ACC112 (cell line): ENCODE results near the gene ALKBH5.
A peak's percentile ranks its signal among the peaks of the same experiment; 100 is the strongest.

ENCODE experiments used
- H2AFZ ChIP-seq: fragments of 200-600 bp; sonication (generic); one replicate; pipeline ENCODE4 v1.6.0; 2017; ENCODE audit warnings: antibody characterized with exemption, low read length; ENCODE audit not compliant: unreplicated experiment
- H3K27ac ChIP-seq: fragments of 200-600 bp; sonication (generic); 2 replicates; pipeline ENCODE4 v1.5.1; 2014; ENCODE audit warnings: low read depth, mild to moderate bottlenecking, antibody characterized with exemption, low read length, moderate library complexity
- H3K27me3 ChIP-seq: fragments of 200-600 bp; sonication (generic); 2 replicates; pipeline ENCODE4 v1.6.1; 2014; ENCODE audit warnings: mild to moderate bottlenecking, antibody characterized with exemption, low read length, moderate library complexity, mixed read lengths; ENCODE audit not compliant: insufficient read depth
- H3K36me3 ChIP-seq: fragments of 200-600 bp; sonication (generic); 2 replicates; pipeline ENCODE4 v1.6.1; 2016; ENCODE audit warnings: mild to moderate bottlenecking, antibody characterized with exemption, low read length, moderate library complexity, mixed read lengths; ENCODE audit not compliant: insufficient read depth
- H3K4me1 ChIP-seq: fragments of 200-600 bp; sonication (generic); one replicate; pipeline ENCODE4 v1.6.1; 2016; ENCODE audit warnings: low read length, mixed read lengths; ENCODE audit not compliant: insufficient read depth, unreplicated experiment, control insufficient read depth
- H3K4me3 ChIP-seq: fragments of 200-600 bp; sonication (generic); 2 replicates; pipeline ENCODE4 v1.5.1; 2014; ENCODE audit warnings: mild to moderate bottlenecking, low read depth, low read length
- H3K79me2 ChIP-seq: fragments of 200-600 bp; sonication (generic); one replicate; pipeline ENCODE4 v1.6.0; 2016; ENCODE audit warnings: low read length; ENCODE audit not compliant: control insufficient read depth, unreplicated experiment, insufficient read depth

Gene ALKBH5

GRCh38 chr17:18186627-18186982, 3.0 kb downstream of the ALKBH5 start:
- H2AFZ ChIP-seq = no peak overlapping the region
- H3K27ac ChIP-seq = peak overlapping the region; percentile 96
- H3K79me2 ChIP-seq = peaks cover 77% of the 10 kb centered on the region
- no peaks in the 10 kb centered on the region for H3K27me3 ChIP-seq
- H3K36me3 ChIP-seq = peaks cover 7% of the 10 kb centered on the region; the same call in 1 of the 2 replicates
- peak overlapping the region; percentile 99 for H3K4me3 ChIP-seq
- peaks cover 56% of the 10 kb centered on the region for H3K4me1 ChIP-seq

- Histone ChIP-seq H3K36me3 (peaks cover 7% of the 10 kb centered on the region; the same call in 1 of the 2 replicates), H3K27ac (peak overlapping the region; percentile 96), H2AFZ (no peak overlapping the region), H3K27me3 (no peaks in the 10 kb centered on the region), H3K4me3 (peak overlapping the region; percentile 99), H3K4me1 (peaks cover 50% of the 10 kb centered on the region), H3K79me2 (peaks cover 84% of the 10 kb centered on the region)
These were observed 3.6 kb downstream of the ALKBH5 start for GRCh38 chr17:18187226-18187625.

GRCh38 chr17:18187821-18188761, 4.5 kb downstream of the ALKBH5 start:
- H3K27me3 ChIP-seq = no peaks in the 10 kb centered on the region
- H3K4me3 ChIP-seq = peak overlapping the region; percentile 99
- peaks cover 92% of the 10 kb centered on the region for H3K79me2 ChIP-seq
- no peak overlapping the region for H2AFZ ChIP-seq
- H3K27ac ChIP-seq = peak overlapping the region; percentile 96
- peaks cover 47% of the 10 kb centered on the region for H3K4me1 ChIP-seq
- H3K36me3 ChIP-seq = peaks cover 7% of the 10 kb centered on the region; the same call in 1 of the 2 replicates

- H3K4me3 ChIP-seq = peak overlapping the region; percentile 39; the same call in 1 of the 2 replicates
These were observed 7.1 kb downstream of the ALKBH5 start for GRCh38 chr17:18190628-18191235.

GRCh38 chr17:18191236-18191667, 7.6 kb downstream of the ALKBH5 start:
- Histone ChIP-seq H3K4me1 (peaks cover 42% of the 10 kb centered on the region), H3K36me3 (peaks cover 11% of the 10 kb centered on the region; the same call in 1 of the 2 replicates), H3K27me3 (no peaks in the 10 kb centered on the region), H3K4me3 (peak overlapping the region; percentile 39; the same call in 1 of the 2 replicates), H2AFZ (no peak overlapping the region), H3K27ac (peak overlapping the region; percentile 17; the same call in 1 of the 2 replicates), H3K79me2 (peaks cover 95% of the 10 kb centered on the region)

More at GRCh38 chr17:18190628-18191235, 7.1 kb downstream of the ALKBH5 start:
- peaks cover 47% of the 10 kb centered on the region for H3K4me1 ChIP-seq
- H3K79me2 ChIP-seq = peaks cover 95% of the 10 kb centered on the region
- no peak overlapping the region for H2AFZ ChIP-seq
- H3K27ac ChIP-seq = peak overlapping the region; percentile 17; the same call in 1 of the 2 replicates
- H3K27me3 ChIP-seq = no peaks in the 10 kb centered on the region
- H3K36me3 ChIP-seq = peaks cover 7% of the 10 kb centered on the region; the same call in 1 of the 2 replicates

- H3K27me3 ChIP-seq = no peaks in the 10 kb centered on the region
- H3K79me2 ChIP-seq = peaks cover 94% of the 10 kb centered on the region
- H3K4me1 ChIP-seq = peaks cover 37% of the 10 kb centered on the region
- no peak overlapping the region for H2AFZ ChIP-seq
- H3K36me3 ChIP-seq = peaks cover 15% of the 10 kb centered on the region; the same call in 1 of the 2 replicates
- no peak overlapping the region for H3K27ac ChIP-seq
- H3K4me3 ChIP-seq = no peak overlapping the region
These were observed 8.3 kb downstream of the ALKBH5 start for GRCh38 chr17:18191967-18192366.

- H3K36me3 ChIP-seq = peaks cover 17% of the 10 kb centered on the region
These were observed 10.8 kb downstream of the ALKBH5 start for GRCh38 chr17:18194394-18194793.

GRCh38 chr17:18194804-18195203, 11.2 kb downstream of the ALKBH5 start:
- Histone ChIP-seq H3K4me1 (peaks cover 13% of the 10 kb centered on the region), H2AFZ (no peak overlapping the region), H3K4me3 (no peak overlapping the region), H3K27me3 (no peaks in the 10 kb centered on the region), H3K36me3 (peaks cover 16% of the 10 kb centered on the region), H3K79me2 (peaks cover 94% of the 10 kb centered on the region), H3K27ac (no peak overlapping the region)

More at GRCh38 chr17:18194394-18194793, 10.8 kb downstream of the ALKBH5 start:
- no peak overlapping the region for H3K27ac ChIP-seq
- peaks cover 17% of the 10 kb centered on the region for H3K4me1 ChIP-seq
- H3K79me2 ChIP-seq = peaks cover 94% of the 10 kb centered on the region
- H3K4me3 ChIP-seq = no peak overlapping the region
- no peak overlapping the region for H2AFZ ChIP-seq
- no peaks in the 10 kb centered on the region for H3K27me3 ChIP-seq

- Histone ChIP-seq H3K36me3 (peaks cover 16% of the 10 kb centered on the region), H3K4me3 (no peak overlapping the region), H3K79me2 (peaks cover 93% of the 10 kb centered on the region), H3K4me1 (peaks cover 9% of the 10 kb centered on the region), H3K27me3 (no peaks in the 10 kb centered on the region), H3K27ac (no peak overlapping the region), H2AFZ (no peak overlapping the region)
These were observed 11.6 kb downstream of the ALKBH5 start for GRCh38 chr17:18195246-18195645.

- Histone ChIP-seq H3K36me3 (peaks cover 16% of the 10 kb centered on the region), H3K4me3 (no peak overlapping the region), H3K27ac (no peak overlapping the region), H3K27me3 (no peaks in the 10 kb centered on the region), H2AFZ (no peak overlapping the region), H3K4me1 (no peaks in the 10 kb centered on the region), H3K79me2 (peaks cover 89% of the 10 kb centered on the region)
These were observed 14.0 kb downstream of the ALKBH5 start for GRCh38 chr17:18197535-18198194.
